Lung (tissue), 12 donors: ENCODE data around the gene TIMM50. TPM values are rescaled to one million over a fixed set of nuclear protein-coding genes. Genes with fewer than 3 reads are reported as not detected.
"Not testable (repeated sequence)": the region's sequence is repeated elsewhere in the genome, so short reads cannot be mapped to it uniquely, and the experiment has no call there.

Source experiments
- ATAC-seq: fragments of 200-7000 bp; cut with Tn5 transposase; one replicate; pipeline ENCODE4 v1.9.1; 2020; ENCODE audit warnings: moderate number of reproducible peaks; ENCODE audit not compliant: insufficient read depth, low FRiP score
- DNase-seq, 3 donors: peaks; one replicate each; pipeline ENCODE4 v3.0.0-alpha.2; 2013 to 2017
- H3K27ac ChIP-seq, 2 donors: one replicate each; pipeline ENCODE4 v1.5.1; 2013; ENCODE audit warnings: mild to moderate bottlenecking in 2 of 2, moderate library complexity in 2 of 2, control low read depth in 1 of 2, inconsistent platforms in 1 of 2, low read depth in 1 of 2, low read length in 1 of 2
- H3K27me3 ChIP-seq, 3 donors: one replicate each; pipeline ENCODE4 v1.5.1; 2013; ENCODE audit warnings: low read length in 2 of 3; ENCODE audit not compliant: control insufficient read depth in 3 of 3, insufficient read depth in 3 of 3
- H3K36me3 ChIP-seq, 4 donors: one replicate each; pipeline ENCODE4 v1.5.1; 2013; ENCODE audit warnings: low read length in 4 of 4, mild to moderate bottlenecking in 1 of 4, moderate library complexity in 1 of 4; ENCODE audit not compliant: control insufficient read depth in 4 of 4, insufficient read depth in 4 of 4
- H3K4me1 ChIP-seq, 5 donors: one replicate each; pipeline ENCODE4 v1.5.1; 2013; ENCODE audit warnings: low read length in 5 of 5, mild to moderate bottlenecking in 2 of 5, moderate library complexity in 1 of 5; ENCODE audit not compliant: control insufficient read depth in 5 of 5, insufficient read depth in 5 of 5
- H3K4me3 ChIP-seq: one replicate; pipeline ENCODE4 v1.5.1; 2013; ENCODE audit warnings: mild to moderate bottlenecking, control low read depth, moderate library complexity
- H3K9ac ChIP-seq, 2 donors: one replicate each; pipeline ENCODE4 v1.5.1; 2013; ENCODE audit warnings: low read length in 2 of 2, control low read depth in 1 of 2; ENCODE audit not compliant: insufficient read depth in 1 of 2
- H3K9me3 ChIP-seq, 4 donors: one replicate each; pipeline ENCODE4 v1.5.1; 2013; ENCODE audit warnings: low read length in 3 of 4, mild to moderate bottlenecking in 1 of 4, moderate library complexity in 1 of 4; ENCODE audit not compliant: control insufficient read depth in 4 of 4, insufficient read depth in 3 of 4
- WGBS, 2 donors: extraction: QIAGEN DNeasy Blood & Tissue Kit; methylation state at CpG; one replicate each; pipeline ENCODE4 v1.1.7; 2013; 5-methylcytosine and 5-hydroxymethylcytosine counted together
- polyA plus RNA-seq, 2 donors: library from polyadenylated mRNA; stranded (reverse); fragments of 200-250 nt; gene quantifications; one replicate each; pipeline ENCODE4 v1.2.1, GENCODE V29; 2013
- total RNA-seq, 2 donors: library from RNA; depleted of rRNA in 1 of 2; stranded (reverse); fragments of >200 nt in 1 of 2; gene quantifications; one replicate each; pipeline ENCODE4 v1.2.1, GENCODE V29; 2014 to 2021
- TF ChIP-seq, protein P1 (sequence below): IDR thresholded peaks from 2 replicates; pipeline ENCODE4 v1.5.1; 2012; ENCODE audit warnings: mild to moderate bottlenecking; ENCODE audit errors: control extremely low read depth, extremely low read depth
- donor health status: control.
- donor health status: control.
- donor health status: Bipolar disorder and iron deficiency.
- donor health status: healthy.
- donor health status: DM: yes; HTN: yes; CAD: no.

TIMM50 gene
- total and polyA plus RNA-seq, 4 donors, result 47.5 to 67.4 (median 53.7) TPM

DNA sequence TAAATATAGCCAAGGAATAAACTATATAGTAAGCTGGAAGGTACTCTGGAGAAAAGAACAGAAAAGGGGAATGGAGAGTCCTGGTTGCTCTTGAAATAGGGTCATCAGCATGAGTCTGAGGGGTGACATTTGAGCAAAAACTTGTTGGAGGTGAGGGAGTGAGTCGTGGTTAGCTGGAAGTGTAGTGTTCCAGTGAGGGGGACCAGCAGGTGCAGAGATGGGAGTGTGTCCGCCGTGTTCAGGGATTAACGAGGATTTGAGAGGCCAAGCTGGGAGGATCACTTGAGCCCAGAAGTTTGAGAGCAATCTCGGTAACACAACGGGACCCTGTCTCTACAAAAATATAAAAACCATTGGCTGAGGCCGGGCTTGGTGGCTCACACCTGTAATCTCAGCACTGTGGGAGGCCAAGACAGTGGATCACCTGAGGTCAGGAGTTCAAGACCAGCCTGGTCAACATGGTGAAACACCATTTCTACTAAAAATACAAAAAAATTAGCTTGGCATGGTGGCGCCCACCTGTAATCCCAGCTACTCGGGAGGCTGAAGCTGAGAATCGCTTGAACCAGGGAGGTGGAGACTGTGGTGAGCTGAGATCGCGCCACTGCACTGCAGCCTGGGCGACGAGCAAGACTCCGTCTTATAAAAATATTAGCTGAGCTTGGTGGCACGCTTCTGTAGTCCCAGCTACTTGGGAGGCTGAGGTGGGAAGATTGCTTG is 34.1 kb upstream of the TIMM50 start:
- Histone ChIP-seq H3K27ac (no peak overlapping the region), H3K36me3 (peaks cover 0 to 15% (median 10%) of the 10 kb centered on the region in 4 donors), H3K4me1 (peaks cover 0 to 12% (median 10%) of the 10 kb centered on the region in 5 donors), H3K27me3 (no peaks in the 10 kb centered on the region), H3K9ac (peak overlapping the region; percentile 82 to 92), H3K4me3 (peak overlapping the region; percentile 11), H3K9me3 (no peaks in the 10 kb centered on the region)
- ATAC-seq, result no peak
- WGBS, 2 donors, result 84 to 89% methylated on average over 16 of the region's 16 CpGs
- TF ChIP-seq, protein P1, sequence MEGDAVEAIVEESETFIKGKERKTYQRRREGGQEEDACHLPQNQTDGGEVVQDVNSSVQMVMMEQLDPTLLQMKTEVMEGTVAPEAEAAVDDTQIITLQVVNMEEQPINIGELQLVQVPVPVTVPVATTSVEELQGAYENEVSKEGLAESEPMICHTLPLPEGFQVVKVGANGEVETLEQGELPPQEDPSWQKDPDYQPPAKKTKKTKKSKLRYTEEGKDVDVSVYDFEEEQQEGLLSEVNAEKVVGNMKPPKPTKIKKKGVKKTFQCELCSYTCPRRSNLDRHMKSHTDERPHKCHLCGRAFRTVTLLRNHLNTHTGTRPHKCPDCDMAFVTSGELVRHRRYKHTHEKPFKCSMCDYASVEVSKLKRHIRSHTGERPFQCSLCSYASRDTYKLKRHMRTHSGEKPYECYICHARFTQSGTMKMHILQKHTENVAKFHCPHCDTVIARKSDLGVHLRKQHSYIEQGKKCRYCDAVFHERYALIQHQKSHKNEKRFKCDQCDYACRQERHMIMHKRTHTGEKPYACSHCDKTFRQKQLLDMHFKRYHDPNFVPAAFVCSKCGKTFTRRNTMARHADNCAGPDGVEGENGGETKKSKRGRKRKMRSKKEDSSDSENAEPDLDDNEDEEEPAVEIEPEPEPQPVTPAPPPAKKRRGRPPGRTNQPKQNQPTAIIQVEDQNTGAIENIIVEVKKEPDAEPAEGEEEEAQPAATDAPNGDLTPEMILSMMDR, result no peak
- no peak for DNase-seq

DNA sequence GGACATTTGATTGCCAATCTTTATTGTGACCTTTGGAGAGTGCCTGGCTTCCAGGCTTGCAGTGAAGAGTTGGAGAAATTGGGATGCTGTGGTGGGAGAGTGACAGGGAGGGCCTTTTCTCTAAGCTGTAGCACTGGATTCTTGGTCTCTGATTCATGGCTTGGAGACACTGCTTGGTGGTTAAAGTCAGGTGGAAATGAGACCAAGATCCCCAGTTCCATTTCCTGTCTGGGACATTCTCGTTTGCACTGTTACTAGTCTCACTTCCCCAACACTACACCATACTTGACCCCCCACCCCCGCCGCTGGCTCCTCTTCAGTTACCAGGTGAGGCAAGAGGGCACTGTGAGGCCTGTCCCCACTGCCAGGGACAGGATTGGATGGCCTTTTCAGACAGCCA is 32.4 kb upstream of the TIMM50 start:
- 46 to 47% methylated on average over 3 of the region's 3 CpGs for whole genome bisulfite sequencing, 2 donors
- DNase-seq (no peak), ATAC-seq (no peak)
- Histone ChIP-seq H3K4me1 (peaks cover 0 to 12% (median 10%) of the 10 kb centered on the region in 5 donors), H3K4me3 (no peak overlapping the region), H3K27me3 (no peaks in the 10 kb centered on the region), H3K36me3 (peaks cover 0 to 25% (median 15%) of the 10 kb centered on the region in 4 donors), H3K27ac (peak overlapping the region in 1 of 2 donors; percentile 17), H3K9ac (no peak overlapping the region), H3K9me3 (no peaks in the 10 kb centered on the region)
- TF ChIP-seq, protein P1, result no peak

DNA sequence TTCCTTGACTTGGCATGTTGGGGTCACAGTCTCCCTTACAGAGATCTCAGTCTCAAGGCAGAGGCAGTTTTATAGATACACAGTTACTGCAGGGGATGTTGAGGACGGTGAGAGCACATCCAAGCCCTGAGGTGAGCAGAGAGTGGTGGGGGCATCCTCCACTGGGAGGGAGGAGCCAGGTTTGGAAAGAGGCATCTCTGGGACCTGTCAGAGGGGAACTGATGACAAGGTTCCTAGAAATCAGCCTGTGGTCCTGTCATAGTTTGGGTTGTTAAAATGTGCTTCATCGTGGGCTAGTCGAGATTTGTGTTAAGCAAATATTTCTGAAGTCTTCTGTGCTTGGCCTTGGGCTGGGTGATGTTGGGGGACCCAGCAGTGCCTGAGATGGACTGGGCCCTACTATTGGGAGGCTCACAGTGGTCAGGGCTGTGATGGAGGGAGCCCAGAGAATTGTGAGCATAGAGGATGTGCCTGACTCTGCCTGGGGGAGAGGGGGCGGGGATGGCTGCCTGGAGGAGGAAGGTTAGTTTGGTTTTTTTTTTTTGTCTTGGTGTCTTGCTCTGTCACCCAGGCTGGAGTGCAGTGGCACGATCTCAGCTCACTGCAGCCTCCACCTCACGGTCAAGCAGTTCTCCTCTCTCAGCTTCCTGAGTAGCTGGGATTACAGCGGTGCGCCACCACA is 31.4 kb upstream of the TIMM50 start:
- no peak for ATAC-seq
- no peak overlapping the region for H3K9ac ChIP-seq
- TF ChIP-seq, protein P1, result no peak
- no peaks in the 10 kb centered on the region for H3K27me3 ChIP-seq
- H3K9me3 ChIP-seq, result no peaks in the 10 kb centered on the region
- peaks cover 4 to 28% (median 15%) of the 10 kb centered on the region in 4 donors for H3K36me3 ChIP-seq
- H3K27ac ChIP-seq, result no peak overlapping the region
- H3K4me1 ChIP-seq, result peaks cover 0 to 12% (median 10%) of the 10 kb centered on the region in 5 donors
- no peak overlapping the region for H3K4me3 ChIP-seq
- 80 to 84% methylated on average over 8 of the region's 8 CpGs for WGBS, 2 donors
- DNase-seq, result no peak

DNA sequence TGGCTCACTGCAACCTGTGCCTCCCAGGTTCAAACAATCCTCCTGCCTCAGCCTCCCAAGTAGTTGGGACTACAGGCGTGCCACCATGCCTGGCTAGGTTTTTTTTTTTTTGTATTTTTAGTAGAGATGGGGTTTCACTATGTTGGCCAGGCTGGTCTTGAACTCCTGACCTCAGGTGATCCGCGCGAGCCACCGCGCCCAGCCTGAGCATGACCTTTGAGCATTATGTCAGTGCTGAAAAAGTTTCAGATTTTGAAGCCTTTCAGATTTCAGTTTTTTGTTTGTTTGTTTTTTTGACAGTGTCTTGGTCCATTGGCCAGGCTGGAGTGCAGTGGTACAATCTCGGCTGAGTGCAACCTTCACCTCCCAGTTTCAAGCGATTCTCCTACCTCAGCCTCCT is 29.4 kb upstream of the TIMM50 start:
- H3K9ac ChIP-seq, DNase-seq, H3K4me3 ChIP-seq, H3K27me3 ChIP-seq, ATAC-seq, H3K27ac ChIP-seq, H3K9me3 ChIP-seq, H3K4me1 ChIP-seq: not testable (repeated sequence)
- WGBS, 2 donors, result 98 to 99% methylated on average over 8 of the region's 8 CpGs
- H3K36me3 ChIP-seq, result peaks cover 4 to 32% (median 18%) of the 10 kb centered on the region in 4 donors
